Natural killer cell (primary cell): ENCODE data around the gene C1orf226. TPM values are rescaled to one million over a fixed set of nuclear protein-coding genes. Genes with fewer than 3 reads are reported as not detected.

Source experiments
- ATAC-seq, 3 donors: fragments of 150-1000 bp in 2 of 3; fragments of 200-7000 bp in 1 of 3; cut with Tn5 transposase; 1 replicate in 1 of 3; 2 replicates in 2 of 3; pipeline ENCODE4 v1.10.0; 2021; ENCODE audit warnings: mild to moderate bottlenecking in 2 of 3, moderate library complexity in 2 of 3
- DNase-seq, 2 donors: peaks; one replicate each; pipeline versions ENCODE4 v3.0.0 to v3.0.0-alpha.2; 2013 to 2021; ENCODE audit warnings: mixed read lengths in 1 of 2
- H3K27ac ChIP-seq: one replicate; pipeline ENCODE4 v1.5.1; 2013; ENCODE audit warnings: mild to moderate bottlenecking, low read length
- H3K27me3 ChIP-seq: one replicate; pipeline ENCODE4 v1.6.1; 2013; ENCODE audit warnings: low read length; ENCODE audit not compliant: control insufficient read depth, insufficient read depth
- H3K36me3 ChIP-seq: one replicate; pipeline ENCODE4 v1.6.1; 2013; ENCODE audit warnings: low read length; ENCODE audit not compliant: control insufficient read depth, insufficient read depth
- H3K4me1 ChIP-seq: one replicate; pipeline ENCODE4 v1.6.1; 2013; ENCODE audit warnings: low read length; ENCODE audit not compliant: control insufficient read depth, insufficient read depth
- H3K4me3 ChIP-seq: one replicate; pipeline ENCODE4 v1.5.1; 2013; ENCODE audit warnings: low read length
- H3K9me3 ChIP-seq: one replicate; pipeline ENCODE4 v1.6.1; 2013; ENCODE audit warnings: low read length; ENCODE audit not compliant: control insufficient read depth, insufficient read depth
- H3K27ac Mint-ChIP-seq, 2 donors: one replicate each; pipeline ENCODE4 v1.8.0; 2022; ENCODE audit warnings: mild to moderate bottlenecking in 2 of 2, mixed read lengths in 2 of 2, moderate library complexity in 1 of 2
- H3K27me3 Mint-ChIP-seq, 2 donors: one replicate each; pipeline ENCODE4 v1.8.0; 2022; ENCODE audit warnings: low read depth in 2 of 2, mixed read lengths in 2 of 2
- H3K36me3 Mint-ChIP-seq: one replicate; pipeline ENCODE4 v1.8.0; 2022; ENCODE audit warnings: mixed read lengths
- H3K4me1 Mint-ChIP-seq, 2 donors: one replicate each; pipeline ENCODE4 v1.8.0; 2022; ENCODE audit warnings: mixed read lengths in 2 of 2
- H3K4me3 Mint-ChIP-seq: one replicate; pipeline ENCODE4 v1.8.0; 2022; ENCODE audit warnings: mild to moderate bottlenecking, moderate library complexity, mixed read lengths
- H3K9me3 Mint-ChIP-seq, 2 donors: one replicate each; pipeline ENCODE4 v1.8.0; 2022; ENCODE audit warnings: mixed read lengths in 2 of 2
- CTCF ChIP-seq: fragments of 200-600 bp; IDR thresholded peaks from one replicate; pipeline ENCODE4 v1.8.0; 2022; ENCODE audit warnings: antibody characterized with exemption
- WGBS: methylation state at CpG from one replicate; pipeline ENCODE4 v1.1.7; 2013; ENCODE audit warnings: missing lambda C conversion rate; ENCODE audit not compliant: insufficient coverage; 5-methylcytosine and 5-hydroxymethylcytosine counted together
- intact Hi-C: fragments of 100-400 bp; cut with micrococcal nuclease; formaldehyde crosslinking; loops from one replicate; pipeline ENCODE4 v1.14.2; 2022
- total RNA-seq, 4 donors: library from RNA; stranded (reverse); fragments of 120-200 nt in 1 of 4; gene quantifications; one replicate each; pipeline versions ENCODE4 v1.2.3 to v1.2.4, GENCODE V29; 2013 to 2022

Gene C1orf226
- total RNA-seq, 3 donors from 2014 or later (not counting 1 experiment from before 2014, with no cell fraction given): 0.09 to 0.34 (median 0.13) TPM

GRCh38 chr1:162383516-162383915, 2.0 kb downstream of the C1orf226 start:
- WGBS: 89% methylated on average over 8 of the region's 8 CpGs
- Mint-ChIP-seq H3K27me3 (no peaks in the 10 kb centered on the region), H3K9me3 (no peaks in the 10 kb centered on the region), H3K4me1 (peaks cover 8 to 25% of the 10 kb centered on the region in 2 donors), H3K4me3 (no peak overlapping the region), H3K36me3 (no peaks in the 10 kb centered on the region), H3K27ac (no peak overlapping the region)
- Histone ChIP-seq H3K4me1 (peaks cover 5% of the 10 kb centered on the region), H3K4me3 (no peak overlapping the region), H3K27ac (no peak overlapping the region), H3K27me3 (no peaks in the 10 kb centered on the region), H3K9me3 (no peaks in the 10 kb centered on the region), H3K36me3 (no peaks in the 10 kb centered on the region)
- intact Hi-C loops: loop anchor here (10.0 kb wide), 1 partner anchor 51 kb away; no protein-coding TSS in a partner anchor
- no peak for DNase-seq
- no peak for TF ChIP-seq CTCF
- no peak for ATAC-seq

DNA sequence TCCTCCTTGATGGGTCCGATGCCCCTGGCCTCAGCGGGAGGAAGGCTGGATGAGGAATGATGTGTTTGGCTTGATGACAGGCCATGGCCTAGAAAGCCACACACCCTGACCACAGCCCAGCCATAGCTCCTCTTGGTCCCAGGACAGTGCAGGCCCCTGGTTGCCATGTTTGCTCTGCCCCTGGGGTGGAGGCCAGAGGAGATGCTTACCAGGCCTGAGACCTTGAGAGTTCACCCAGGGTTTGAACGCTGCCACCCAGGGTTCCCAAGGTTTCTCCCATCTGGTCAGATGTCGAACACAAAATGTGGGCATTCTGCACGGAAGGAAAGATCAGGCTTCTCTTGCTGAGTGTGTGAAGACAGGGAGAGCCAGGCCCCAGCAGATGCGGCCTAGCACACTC, 2.6 kb downstream of the C1orf226 start:
- ATAC-seq (no peak), DNase-seq (no peak)
- Histone ChIP-seq H3K4me1 (peaks cover 11% of the 10 kb centered on the region), H3K27ac (no peak overlapping the region), H3K27me3 (no peaks in the 10 kb centered on the region), H3K4me3 (no peak overlapping the region), H3K36me3 (no peaks in the 10 kb centered on the region), H3K9me3 (no peaks in the 10 kb centered on the region)
- Mint-ChIP-seq H3K9me3 (no peaks in the 10 kb centered on the region), H3K27me3 (no peaks in the 10 kb centered on the region), H3K4me3 (no peak overlapping the region), H3K27ac (no peak overlapping the region), H3K4me1 (peaks cover 14 to 31% of the 10 kb centered on the region in 2 donors), H3K36me3 (no peaks in the 10 kb centered on the region)
- no peak for TF ChIP-seq CTCF
- 94% methylated on average over 4 of the region's 6 CpGs for WGBS
- intact Hi-C loops: loop anchor here (10.0 kb wide), 1 partner anchor 51 kb away; no protein-coding TSS in a partner anchor

DNA sequence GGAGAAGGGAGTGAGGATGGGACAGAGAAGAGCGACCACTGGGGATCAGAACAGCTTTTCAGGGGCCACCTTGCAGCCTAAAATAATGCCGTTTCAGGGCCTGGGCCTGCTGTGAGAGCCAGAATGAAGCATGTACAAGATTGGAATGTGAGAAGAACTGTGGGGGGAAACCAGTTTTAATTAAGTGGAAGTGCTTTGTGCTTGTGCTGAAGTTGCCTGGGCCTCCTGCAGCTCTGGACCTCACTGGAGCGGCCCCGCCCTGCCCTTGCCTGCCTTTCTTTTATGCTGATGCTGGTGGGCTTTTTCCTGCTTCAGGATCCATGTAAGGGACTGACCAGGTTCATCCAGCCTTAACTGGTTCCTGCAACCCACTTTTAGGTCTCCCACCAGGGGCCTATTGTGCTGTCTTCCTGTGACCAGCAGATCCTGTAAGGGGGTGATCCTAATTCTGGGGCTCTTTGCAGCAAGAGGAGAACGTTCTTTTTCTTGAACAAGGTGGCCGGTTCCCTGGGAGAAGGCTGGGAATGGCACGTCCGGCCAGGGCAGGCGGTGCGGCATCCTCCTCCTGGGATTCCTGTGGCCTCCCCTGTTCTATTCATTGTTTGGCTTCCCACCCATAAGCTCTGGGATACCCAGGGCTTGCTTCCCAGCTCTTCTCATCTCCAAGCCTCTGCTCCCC, 3.2 kb downstream of the C1orf226 start:
- Mint-ChIP-seq H3K27me3 (no peaks in the 10 kb centered on the region), H3K4me1 (peaks cover 21 to 37% of the 10 kb centered on the region in 2 donors), H3K36me3 (no peaks in the 10 kb centered on the region), H3K4me3 (no peak overlapping the region), H3K9me3 (no peaks in the 10 kb centered on the region), H3K27ac (no peak overlapping the region)
- Histone ChIP-seq H3K27ac (no peak overlapping the region), H3K4me3 (no peak overlapping the region), H3K36me3 (no peaks in the 10 kb centered on the region), H3K27me3 (no peaks in the 10 kb centered on the region), H3K4me1 (peaks cover 17% of the 10 kb centered on the region), H3K9me3 (no peaks in the 10 kb centered on the region)
- DNase-seq: no peak
- intact Hi-C loops: loop anchor here (10.0 kb wide), 1 partner anchor 50 kb away; no protein-coding TSS in a partner anchor
- no peak for ATAC-seq
- whole genome bisulfite sequencing: 91% methylated on average over 10 of the region's 10 CpGs
- TF ChIP-seq CTCF: no peak

- no peak for DNase-seq
- Mint-ChIP-seq H3K9me3 (no peaks in the 10 kb centered on the region), H3K36me3 (no peaks in the 10 kb centered on the region), H3K27ac (no peak overlapping the region), H3K27me3 (no peaks in the 10 kb centered on the region), H3K4me1 (peaks cover 26 to 38% of the 10 kb centered on the region in 2 donors), H3K4me3 (no peak overlapping the region)
- intact Hi-C loops: loop anchor here (10.0 kb wide), 1 partner anchor 50 kb away; no protein-coding TSS in a partner anchor
- Histone ChIP-seq H3K36me3 (no peaks in the 10 kb centered on the region), H3K4me1 (peaks cover 22% of the 10 kb centered on the region), H3K27me3 (no peaks in the 10 kb centered on the region), H3K4me3 (no peak overlapping the region), H3K27ac (no peak overlapping the region), H3K9me3 (no peaks in the 10 kb centered on the region)
- 47% methylated on average over 3 of the region's 3 CpGs for WGBS
- no peak for ATAC-seq
- TF ChIP-seq CTCF: no peak
These were observed 3.7 kb downstream of the C1orf226 start for GRCh38 chr1:162385280-162385623.
